Central memory CD4-positive, alpha-beta T cell (primary cell): Measurements from ENCODE around the gene CPS1.

ENCODE experiments used
- DNase-seq: peaks from one replicate; pipeline ENCODE4 v3.0.0; 2022

CPS1 gene

DNA sequence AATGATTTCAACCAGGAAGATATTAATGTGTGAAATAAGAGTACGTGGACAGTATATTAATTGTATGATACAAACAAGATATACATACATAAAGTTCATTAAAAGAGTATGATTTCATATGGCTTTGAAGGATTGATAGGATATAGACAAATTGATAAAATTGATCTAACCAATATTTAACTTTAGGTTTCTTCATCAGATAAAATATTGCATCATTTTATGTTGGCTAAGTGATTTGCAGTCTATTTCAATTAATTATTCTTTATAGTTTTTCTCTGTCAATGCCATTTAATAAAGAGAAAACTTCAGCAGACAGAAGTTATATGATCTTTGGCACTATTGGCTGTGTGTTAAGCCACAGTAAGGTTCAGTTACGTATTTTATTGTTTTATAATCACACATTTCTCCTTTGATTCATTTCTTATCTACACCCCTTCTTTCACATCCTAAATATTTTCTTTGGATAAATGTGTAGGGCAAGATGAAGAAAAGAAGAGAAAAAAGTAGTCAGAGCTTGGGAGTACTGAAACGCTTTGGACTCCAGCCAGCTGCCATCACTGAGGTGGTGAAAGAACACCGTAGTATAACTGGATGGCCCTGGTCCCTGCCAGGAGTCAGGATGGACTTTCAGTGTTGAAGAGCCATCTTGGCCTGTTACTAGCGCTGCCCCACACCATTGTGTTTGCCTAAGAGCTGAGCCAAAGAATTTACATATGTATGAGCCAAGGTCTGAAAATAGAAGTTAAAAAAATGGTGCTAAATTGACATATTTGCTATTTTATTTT, 9.8 kb upstream of the CPS1 start:
- DNase-seq = no peak

DNA sequence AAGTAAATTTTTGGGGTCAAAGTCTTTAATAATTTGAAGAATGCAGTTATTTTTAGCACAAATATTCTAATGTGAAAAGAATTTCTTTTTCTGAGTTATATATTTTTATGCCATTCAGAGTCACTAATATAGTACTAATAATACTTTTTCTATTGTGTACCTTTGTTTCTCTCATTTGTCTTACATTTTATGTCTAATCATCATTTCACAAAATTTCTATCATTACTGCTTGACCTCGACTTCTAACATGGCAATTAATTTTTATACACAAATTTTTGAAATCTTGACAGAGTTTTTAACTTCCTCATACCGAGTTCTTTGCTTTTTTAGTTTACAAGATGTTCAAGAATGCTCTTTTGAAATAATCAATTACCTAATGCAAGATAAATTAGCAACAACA, 8.4 kb upstream of the CPS1 start:
- DNase-seq = no peak

DNA sequence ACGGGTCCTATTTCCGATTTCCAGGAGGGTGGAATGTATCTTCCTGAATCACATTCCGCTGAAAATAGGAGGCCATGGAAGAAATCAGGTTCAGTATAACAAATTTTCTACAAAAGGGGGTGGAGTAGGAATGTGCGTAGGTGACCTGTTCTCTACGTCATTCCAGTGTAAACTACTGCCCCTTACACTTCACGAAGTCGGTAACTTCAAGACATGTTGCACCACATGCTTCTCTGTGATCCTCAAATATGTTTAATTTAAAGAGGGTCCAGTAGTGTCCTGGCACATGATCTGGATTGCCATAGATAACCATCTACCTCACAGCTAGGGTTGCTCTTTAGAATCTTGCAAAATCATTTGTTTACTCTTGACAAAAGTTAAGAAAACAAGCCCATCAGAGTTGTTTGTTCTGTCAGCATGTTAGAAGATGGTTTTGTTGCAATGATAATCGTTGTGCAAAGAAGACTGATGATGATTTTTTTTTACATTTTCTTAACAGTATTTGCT, 7.5 kb upstream of the CPS1 start:
- no peak for DNase-seq

DNA sequence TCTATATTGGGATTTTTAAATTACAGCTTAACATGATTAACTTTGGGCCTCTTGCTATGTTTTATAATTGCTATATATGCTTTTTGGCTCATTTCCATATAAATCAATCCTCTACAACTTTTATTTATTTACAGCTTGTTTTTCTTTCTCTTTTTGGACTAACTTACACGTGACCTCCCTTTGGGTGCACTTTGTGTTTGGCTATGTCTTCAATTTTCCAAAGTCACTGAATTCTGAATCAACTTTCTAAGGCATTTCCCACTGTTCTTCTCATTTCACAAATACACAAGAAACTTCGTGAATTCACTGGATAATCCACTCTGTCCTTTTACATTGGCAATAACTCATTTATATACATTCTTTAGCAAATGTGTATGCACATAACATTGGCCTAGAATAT, 5.4 kb upstream of the CPS1 start:
- no peak for DNase-seq

DNA sequence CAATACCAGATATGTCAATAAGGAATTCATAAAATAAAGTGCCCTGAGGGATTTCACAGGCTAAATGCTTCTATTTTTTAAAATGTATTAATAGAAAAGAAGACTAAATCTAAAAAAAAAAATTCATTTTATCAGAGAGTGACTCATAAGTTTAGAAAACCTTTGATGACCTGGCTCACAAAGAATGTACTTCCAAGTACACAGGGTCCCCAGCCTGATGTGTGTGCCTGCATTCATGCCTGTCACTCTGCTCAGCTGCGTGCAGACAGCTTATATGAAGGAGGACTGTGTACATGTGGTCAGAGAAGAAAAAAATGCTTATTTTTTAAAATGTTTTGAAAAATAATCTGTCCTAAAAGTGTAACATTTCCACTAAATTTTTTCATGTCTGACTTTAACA, 3.0 kb upstream of the CPS1 start:
- no peak for DNase-seq

DNA sequence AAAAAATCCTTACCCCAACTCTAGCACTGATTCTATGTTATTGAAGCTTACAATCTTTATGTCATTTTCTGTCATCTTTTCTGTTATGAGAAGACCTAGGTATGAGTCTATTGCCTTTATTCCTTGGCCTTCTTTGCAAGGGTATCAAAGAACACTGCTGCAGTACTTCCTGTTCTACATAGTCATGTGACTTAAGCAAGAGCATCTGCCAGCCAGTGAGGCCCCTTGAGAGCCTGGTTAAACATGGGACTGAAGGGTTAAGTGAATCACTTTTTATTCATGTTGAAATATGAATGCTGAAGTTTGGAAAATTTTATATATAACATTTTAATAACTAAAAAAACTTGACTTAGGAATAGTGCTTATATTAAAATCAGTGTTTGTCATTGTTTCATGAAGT, 844 bp upstream of the CPS1 start:
- DNase-seq = no peak

DNA sequence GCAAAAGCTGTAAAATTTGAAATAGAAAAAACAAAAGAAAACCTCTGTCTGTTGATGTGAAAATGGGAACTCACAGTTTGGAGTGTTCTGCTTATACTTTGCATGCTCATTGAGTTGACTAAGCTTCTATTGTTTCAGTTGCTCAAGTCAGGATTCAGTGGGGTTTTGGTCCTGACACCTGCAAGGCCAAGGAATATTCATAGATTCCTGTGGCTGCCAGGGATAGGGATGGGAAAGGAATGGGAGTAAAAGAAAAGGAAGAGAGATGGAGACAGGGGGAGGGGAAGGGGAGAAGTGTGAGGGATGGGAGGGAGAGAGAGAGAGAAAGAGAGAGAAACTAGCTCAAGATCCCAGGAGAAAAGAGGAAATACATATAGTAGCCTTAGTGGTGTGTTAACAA, 1.3 kb downstream of the CPS1 start:
- no peak for DNase-seq

DNA sequence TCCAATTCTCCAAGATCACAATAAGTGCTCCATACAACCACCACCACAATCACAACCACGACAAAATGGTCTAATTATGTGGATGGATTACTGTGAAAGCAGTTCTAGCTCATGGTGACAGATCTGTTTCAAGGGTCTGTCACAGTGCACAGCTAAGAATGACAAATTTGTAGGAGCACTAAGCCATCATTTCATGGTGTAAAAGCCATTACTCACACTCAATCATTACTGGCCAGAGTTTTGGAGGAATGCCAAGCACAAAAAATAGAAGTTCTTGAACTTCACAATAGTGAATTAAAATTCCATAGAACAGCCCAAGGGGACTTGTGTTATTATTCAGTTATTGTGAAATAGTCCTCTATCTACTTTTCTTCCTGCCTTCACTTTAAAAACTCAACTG, 2.3 kb downstream of the CPS1 start:
- DNase-seq = no peak

DNA sequence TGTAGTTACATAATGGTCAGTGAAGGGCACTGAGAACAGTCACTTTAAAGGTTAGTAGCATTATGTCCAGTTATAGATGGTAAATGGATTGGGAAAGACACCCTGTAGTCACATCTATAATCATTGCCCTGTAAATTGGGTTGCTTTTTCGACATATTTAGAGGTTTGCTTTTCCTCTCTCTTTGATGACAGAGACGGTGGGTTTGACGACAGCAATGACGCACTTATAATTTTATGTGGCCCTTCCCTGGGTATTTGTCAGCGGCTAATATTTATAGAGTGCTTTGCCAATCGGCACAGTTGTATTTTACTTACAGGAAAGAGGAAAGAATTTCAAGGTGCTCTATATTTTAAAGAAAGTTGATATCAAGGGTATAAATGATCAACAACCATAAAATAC, 2.8 kb downstream of the CPS1 start:
- DNase-seq = no peak

DNA sequence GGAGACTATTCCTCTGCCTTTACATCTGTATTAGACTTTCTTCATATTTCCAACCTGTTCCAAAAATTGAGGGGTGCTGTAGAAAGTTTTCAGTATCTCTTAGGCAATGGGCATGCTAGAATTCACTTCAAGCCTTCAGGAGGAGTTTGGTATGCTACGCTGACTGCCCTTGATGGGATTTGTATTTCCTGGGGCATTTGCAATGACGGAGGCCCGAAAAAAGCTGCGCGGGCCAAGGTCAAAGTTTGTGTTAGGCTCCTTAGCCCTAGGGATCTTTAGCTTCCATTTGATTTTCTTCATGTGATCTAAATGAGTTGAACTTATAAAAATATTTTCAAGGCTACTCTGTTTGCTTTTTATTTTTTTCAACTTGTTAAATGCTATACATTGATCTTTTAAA, 5.1 kb downstream of the CPS1 start:
- DNase-seq = no peak

DNA sequence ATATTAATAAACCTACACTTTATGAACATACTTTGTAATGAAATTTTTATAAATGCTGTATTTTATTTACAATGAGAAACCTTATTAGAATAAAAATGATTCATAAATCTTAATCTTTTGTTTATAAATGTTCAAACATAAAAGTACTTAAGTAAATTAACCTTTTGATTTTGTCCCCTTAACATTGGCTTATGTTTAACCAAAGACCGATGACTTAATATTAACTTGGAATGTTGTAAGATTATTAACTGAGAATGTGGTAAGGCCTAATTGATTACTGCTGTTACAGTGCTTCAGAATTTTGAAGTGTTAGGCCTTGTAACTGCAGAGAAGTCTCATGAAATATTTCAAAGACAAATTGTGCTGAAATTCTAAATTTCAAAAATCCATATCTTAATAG, 5.7 kb downstream of the CPS1 start:
- DNase-seq = no peak

DNA sequence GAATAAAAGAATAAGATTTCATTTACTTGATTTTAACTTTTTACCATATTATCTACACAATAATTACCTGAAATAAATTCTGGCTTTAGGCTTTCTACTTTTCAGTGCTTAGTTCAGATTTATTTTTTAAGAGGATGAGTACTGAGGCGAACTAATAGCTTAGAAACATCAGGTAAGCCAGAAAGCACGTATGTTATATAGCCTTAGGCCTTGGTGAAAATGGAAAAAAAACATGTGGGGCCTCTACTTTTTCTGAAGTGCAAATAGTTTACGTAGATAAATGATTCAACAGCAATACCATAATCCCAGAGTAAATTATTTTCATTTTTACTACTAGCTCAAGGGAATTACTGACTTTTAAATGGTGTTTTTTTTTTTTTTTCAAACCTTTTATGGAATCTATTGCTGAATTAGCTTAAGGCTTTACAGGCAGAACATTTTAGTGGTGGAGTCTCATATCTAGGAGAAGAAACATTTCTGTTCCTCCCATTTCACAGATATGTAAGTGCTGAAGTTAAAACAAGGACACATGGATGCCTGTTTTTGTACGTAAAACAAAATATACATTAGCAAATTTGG, 6.2 kb downstream of the CPS1 start:
- DNase-seq = no peak

DNA sequence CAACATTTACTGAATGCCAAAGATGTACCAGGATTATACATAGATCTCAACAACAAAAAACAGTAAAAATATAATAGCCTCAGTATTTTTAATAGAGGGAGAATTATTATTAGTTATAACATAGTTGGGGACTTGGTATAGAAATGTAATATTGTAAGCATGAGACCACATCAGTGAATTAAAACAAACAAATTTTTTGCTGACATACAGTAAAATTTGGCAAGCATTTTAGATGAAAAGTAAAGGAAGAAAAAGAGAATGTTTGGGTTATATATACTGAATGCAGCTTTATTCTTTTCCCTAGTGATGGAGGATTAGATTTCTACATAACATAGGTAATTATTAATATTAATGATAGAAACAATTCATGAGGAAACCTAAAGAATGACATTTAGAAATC, 10.9 kb downstream of the CPS1 start:
- no peak for DNase-seq

DNA sequence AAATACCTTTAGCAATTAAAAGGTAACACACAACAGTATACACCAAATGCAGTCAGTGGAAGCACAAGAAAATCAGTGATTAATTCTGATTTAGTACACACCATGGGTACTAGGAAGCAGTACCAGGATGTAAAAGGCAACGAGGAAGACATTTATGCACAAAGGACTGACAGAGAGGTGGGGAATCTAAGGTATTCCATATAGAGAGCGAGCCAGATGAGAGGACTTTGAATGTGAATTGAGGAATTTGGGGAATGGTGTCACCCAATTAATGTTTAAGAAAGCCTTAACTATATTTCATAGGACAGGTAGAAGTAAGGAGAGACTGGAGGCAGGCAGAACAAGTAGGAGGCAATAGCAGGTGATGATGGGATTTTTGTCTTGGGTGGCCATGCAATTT, 11.7 kb downstream of the CPS1 start:
- DNase-seq = no peak

DNA sequence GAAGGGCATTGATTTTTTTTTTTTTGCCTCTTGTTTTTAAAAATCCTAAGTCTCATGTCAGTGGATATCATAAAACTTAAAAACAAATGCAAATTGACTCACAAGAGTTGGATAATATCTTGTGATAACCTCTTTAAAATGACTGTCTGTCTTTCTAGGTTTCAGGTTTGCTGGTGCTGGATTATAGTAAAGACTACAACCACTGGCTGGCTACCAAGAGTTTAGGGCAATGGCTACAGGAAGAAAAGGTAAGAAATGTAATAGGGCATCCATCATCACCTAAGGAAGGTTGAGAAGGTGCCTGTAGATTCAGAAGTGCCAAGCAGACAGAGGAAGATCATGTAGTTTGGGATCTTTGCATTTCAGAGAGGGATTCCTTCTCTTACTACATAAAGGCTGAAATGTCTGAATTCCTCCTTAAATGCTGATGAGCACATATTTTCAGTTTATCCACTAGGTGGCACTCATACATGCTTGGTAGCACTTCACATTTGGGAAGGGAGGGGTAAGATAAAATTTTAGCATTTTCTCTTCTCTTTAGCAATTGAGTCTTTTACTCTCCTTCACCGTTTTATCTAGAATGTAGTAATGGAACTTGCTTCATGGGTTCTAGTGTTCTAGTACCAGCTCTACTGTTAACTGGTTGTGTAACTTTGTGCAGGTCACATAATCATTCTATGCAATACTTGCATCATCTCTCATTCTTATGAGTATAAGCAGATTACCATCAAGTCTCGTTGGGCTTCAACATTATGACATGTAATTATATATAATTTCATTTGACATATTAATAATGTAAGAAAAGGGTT, 21.1 kb downstream of the CPS1 start:
- DNase-seq = peak; percentile 9

DNA sequence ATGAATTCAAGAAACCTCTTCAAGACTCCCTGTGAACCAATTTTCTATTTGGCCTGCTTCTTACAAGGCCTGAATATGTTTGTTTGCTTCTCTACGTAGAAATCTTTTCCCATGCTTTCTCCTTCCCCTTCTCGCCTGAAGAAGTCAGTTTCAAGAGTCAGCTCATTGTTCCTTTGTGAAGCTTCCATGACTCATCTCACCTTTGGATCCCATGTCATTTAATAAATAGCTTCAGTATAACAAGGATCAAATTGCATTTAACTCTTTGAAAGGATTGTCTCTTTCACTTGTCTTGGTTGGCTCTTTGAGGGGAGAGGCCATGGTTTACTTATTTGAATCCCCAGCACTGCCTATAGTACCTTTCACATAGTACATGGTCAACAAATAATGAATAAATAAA, 28.4 kb downstream of the CPS1 start:
- no peak for DNase-seq

DNA sequence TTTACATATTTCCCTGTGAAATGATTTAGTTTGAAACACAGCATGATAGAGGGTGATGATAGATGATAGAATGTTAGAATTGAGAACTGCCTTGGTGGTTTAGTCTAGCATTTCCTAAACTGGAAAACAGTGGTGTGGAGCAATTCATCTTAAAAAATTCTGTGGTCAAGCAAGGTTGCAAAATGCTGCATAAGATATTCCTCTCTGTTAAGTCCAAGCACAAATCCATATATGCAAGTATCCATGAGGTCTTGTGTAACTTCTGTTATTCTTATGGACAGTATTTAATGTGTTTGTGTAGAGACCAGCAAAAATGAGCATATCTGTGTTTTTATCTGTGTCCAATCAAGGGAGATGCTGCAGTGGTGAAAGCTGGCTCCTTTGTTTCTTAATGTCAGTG, 30.0 kb downstream of the CPS1 start:
- no peak for DNase-seq

DNA sequence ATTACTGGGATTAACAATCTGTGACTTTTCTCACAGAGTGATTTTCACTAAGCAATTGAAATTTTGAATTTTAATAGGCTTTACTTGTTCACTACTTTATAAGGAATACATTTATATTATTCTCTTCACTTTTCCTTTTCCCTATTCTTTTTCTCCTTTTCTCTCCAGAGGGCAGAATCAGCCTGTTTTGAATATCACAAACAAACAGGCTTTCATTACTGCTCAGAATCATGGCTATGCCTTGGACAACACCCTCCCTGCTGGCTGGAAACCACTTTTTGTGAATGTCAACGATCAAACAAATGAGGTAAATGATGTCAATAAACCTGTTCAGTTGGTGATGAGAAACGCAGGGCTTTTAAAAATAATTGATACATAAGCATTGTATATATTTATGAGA, 35.3 kb downstream of the CPS1 start:
- no peak for DNase-seq

DNA sequence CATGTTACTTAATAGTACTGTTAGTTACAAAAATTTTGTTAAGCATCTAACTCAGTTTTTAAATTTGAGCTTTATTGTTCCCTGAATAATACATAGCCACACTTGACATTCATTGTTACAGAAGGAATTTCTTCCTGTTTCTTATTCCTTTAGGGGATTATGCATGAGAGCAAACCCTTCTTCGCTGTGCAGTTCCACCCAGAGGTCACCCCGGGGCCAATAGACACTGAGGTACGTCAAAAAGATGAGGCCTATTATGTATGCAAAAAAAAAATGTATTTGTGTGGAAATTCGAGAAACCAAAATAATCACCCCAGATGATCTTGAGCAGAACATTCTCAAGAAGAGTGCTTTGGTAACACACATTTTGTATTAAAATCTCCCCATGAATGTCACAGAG, 36.3 kb downstream of the CPS1 start:
- no peak for DNase-seq

DNA sequence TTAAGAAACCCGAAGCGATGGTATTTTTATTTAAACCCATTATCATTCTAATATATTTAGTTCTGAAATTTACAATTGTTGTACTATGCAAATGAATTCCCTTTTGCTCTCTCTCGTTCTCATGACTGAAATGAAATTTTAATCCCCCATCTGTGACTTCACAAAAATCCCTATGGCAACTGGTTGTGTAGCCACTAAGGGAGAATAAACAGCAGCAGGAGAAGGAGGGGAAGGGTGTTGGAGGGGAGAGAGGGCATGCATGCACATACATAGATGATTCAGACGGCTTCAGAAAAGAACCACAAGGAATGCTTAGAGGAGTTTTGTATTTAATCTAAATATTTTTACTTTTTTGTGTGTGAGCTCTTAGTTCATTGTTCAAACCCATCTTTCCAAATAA, 36.8 kb downstream of the CPS1 start:
- no peak for DNase-seq

DNA sequence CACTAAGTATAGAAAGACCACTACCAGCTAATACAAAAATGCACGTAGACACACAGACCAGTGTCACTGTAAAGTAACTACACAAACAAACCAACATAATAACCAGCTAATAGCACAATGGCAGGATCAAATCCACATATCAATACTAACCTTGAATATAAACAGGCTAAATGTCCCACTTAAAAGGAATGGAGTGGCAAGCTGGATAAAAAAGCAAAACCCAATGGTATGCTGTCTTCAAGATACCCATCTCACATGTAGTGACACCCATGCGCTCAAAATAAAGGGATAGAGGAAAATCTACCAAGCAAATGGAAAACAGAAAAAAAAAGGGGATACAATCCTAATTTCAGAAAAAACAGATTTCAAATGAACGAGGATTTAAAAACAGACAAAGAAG, 41.8 kb downstream of the CPS1 start:
- no peak for DNase-seq

DNA sequence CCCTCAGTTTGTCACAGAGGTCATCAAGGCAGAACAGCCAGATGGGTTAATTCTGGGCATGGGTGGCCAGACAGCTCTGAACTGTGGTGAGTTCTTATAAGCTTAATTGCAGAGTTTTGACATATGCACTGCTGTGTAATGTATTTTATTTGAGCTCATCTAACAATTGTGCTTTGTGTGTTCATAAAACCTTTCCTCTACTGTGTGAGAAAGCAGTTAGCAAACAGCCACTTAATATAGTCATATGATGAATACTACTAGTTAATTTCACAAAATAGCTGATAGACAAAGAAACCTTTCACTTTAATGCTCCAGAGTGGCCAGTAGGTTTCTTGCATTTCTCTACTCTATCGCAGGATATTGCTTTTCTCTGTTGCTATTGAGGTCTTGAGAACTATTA, 43.1 kb downstream of the CPS1 start:
- DNase-seq = no peak

DNA sequence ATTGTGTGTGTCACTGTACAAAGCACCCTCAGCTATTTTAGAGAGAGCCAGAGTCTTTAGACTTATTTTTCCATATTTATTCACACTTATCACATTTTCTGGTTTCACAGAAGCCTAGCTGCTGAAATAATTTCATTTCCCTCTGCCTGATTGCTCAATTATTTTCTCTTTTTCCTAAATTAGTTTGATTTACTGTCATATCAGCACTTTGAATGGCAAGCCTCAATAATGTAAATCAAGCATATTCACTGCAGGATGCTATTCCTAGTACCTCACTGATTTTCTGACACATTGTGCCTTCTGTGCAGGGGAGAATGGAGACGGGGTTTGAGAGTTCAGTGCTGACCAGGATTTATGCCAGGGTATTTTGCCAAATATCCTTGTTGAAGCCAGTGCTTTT, 48.3 kb downstream of the CPS1 start:
- no peak for DNase-seq

DNA sequence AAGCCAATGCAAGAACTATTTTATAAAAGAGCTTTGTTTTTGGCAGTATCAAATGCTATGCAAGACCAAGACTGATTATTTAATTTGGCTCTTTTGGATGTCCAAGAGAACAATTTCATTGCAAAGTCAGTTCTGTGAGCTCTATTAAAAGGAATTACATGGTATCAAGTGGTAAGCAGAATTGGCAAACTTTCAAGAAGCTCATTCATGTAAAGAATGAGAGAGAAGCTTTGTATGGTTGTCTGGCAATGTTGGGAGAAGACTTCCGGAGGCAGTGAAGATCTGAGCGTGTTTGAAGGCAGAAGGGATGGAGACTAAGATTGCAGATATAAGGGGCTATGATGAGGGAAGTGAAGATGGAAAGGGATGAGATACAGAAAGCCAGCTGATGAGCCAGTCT, 49.6 kb downstream of the CPS1 start:
- DNase-seq = no peak
